Suprapubic skin (tissue), 3 donors: Measurements from ENCODE around the gene COL5A3.

Source experiments
- CTCF ChIP-seq, 2 donors: fragments of 200-600 bp in 1 of 2; fragments of 450-650 bp in 1 of 2; sonication (generic) in 1 of 2; IDR thresholded peaks; one replicate each; pipeline ENCODE4 v1.5.1; 2016 to 2019; ENCODE audit warnings: antibody characterized with exemption in 2 of 2, mild to moderate bottlenecking in 1 of 2, moderate library complexity in 1 of 2
- POLR2AphosphoS5 ChIP-seq, 3 donors: sonication (generic); formaldehyde crosslinking; IDR thresholded peaks; one replicate each; pipeline ENCODE4 v1.6.1; 2017; ENCODE audit warnings: antibody characterized with exemption in 3 of 3

GRCh38 chr19:10033614-10034013 lies 23.3 kb upstream of the COL5A3 start:
- no peak for TF ChIP-seq CTCF (IDR thresholded peaks at IDR 0.05)
- no peak for TF ChIP-seq POLR2AphosphoS5 (IDR thresholded peaks at IDR 0.05)
